ENCODE measurements around the gene FAM24A.
"Not testable (repeated sequence)": the region's sequence is repeated elsewhere in the genome, so short reads cannot be mapped to it uniquely, and the experiment has no call there.

Gene FAM24A

GRCh38 chr10:122882766-122883165, 27.6 kb upstream of the FAM24A start:
- Mint-ChIP-seq H3K4me3 (peak overlapping the region; percentile 31), H3K4me1 (peaks cover 42% of the 10 kb centered on the region)

DNA sequence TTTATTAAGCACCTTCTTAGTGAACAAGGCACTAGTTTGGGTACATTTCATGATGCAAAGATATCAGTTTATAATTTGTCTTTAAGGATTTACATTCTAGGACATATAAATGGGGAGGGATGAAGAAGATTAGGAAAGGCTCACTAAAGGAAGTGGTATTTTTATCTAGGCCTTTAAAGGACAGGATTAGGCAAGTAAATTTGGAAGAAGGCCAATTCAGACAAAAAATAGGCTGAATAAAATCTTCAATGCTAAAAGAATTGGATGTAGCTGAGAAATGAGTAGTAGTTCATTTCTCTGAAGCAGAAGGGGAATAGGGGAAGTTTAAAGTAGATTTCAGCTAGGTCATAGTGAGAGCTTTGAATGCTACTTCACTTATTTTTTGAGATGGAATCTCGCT, 26.2 kb upstream of the FAM24A start:
- ATAC-seq (no peak), DNase-seq (no peak)
- Mint-ChIP-seq H3K27me3 (peaks cover 3% of the 10 kb centered on the region), H3K27ac (no peak overlapping the region), H3K4me3 (no peak overlapping the region), H3K36me3 (ENCODE audit: low read depth) (peaks cover 30% of the 10 kb centered on the region), H3K4me1 (peaks cover 30% of the 10 kb centered on the region), H3K9me3 (no peaks in the 10 kb centered on the region)

More at GRCh38 chr10:122882766-122883165, 27.6 kb upstream of the FAM24A start:
- no peak for DNase-seq
- peak; percentile 41 for ATAC-seq
- H3K27me3 Mint-ChIP-seq: peaks cover 3% of the 10 kb centered on the region
- H3K36me3 Mint-ChIP-seq (ENCODE audit: low read depth): peaks cover 37% of the 10 kb centered on the region
- H3K27ac Mint-ChIP-seq: peak overlapping the region; percentile 44
- no peaks in the 10 kb centered on the region for H3K9me3 Mint-ChIP-seq

GRCh38 chr10:122894261-122894944, 16.0 kb upstream of the FAM24A start:
- Mint-ChIP-seq H3K4me3 (no peak overlapping the region), H3K36me3 (ENCODE audit: low read depth) (peaks cover 15% of the 10 kb centered on the region), H3K9me3 (no peaks in the 10 kb centered on the region), H3K4me1 (peaks cover 3% of the 10 kb centered on the region), H3K27ac (no peak overlapping the region), H3K27me3 (no peaks in the 10 kb centered on the region)
- no peak for ATAC-seq
- no peak for DNase-seq

DNA sequence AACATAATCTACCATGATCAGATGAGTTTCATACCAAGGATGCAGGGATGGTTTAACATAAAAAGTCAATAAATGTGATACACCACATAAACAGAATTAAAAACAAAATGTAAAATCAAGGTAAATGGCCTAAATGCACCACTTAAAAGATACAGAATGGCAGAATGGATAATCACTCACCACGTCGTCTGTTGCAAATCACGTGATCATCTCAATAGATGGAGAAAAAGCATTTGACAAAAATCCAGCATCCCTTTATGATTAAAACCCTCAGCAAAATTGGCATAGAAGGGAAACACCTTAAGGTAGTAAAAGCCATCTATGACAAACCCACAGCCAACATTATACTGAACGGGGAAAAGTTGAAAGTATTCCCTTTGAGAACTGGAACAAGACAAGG, 6.5 kb upstream of the FAM24A start:
- H3K27me3 Mint-ChIP-seq: peaks cover 38% of the 10 kb centered on the region
- not testable (repeated sequence) for H3K4me3 Mint-ChIP-seq; H3K4me1 Mint-ChIP-seq; H3K36me3 Mint-ChIP-seq (ENCODE audit: low read depth); DNase-seq; ATAC-seq; H3K27ac Mint-ChIP-seq
- peaks cover 23% of the 10 kb centered on the region for H3K9me3 Mint-ChIP-seq

GRCh38 chr10:122911889-122912484, 1.6 kb downstream of the FAM24A start:
- ATAC-seq: no peak

DNA sequence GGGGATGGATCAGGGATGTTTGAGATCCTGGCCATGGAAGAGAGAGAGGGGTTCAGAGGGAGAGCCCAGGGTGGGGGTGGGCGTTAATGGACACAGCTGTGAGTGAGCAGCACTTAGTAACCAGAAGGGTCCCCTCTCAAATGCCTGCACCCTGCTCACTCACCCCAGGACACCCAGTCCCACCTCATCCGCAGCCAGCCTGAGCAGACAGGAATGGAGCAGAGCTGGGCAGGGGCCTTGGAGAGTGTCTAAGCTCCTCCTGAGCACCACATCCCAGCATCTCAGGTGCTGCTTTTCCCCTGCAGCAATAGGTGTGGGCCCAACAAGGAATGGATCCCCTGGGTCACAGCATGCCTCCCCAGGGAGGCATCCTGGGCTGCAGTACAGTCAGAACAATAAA, 5.3 kb downstream of the FAM24A start:
- no peak for ATAC-seq

More at GRCh38 chr10:122911889-122912484, 1.6 kb downstream of the FAM24A start:
- no peaks in the 10 kb centered on the region for H3K4me1 Mint-ChIP-seq
- no peak overlapping the region for H3K27ac Mint-ChIP-seq
- H3K36me3 Mint-ChIP-seq (ENCODE audit: low read depth): no peaks in the 10 kb centered on the region
- H3K4me3 Mint-ChIP-seq: no peak overlapping the region
- peaks cover 8% of the 10 kb centered on the region for H3K27me3 Mint-ChIP-seq
- H3K9me3 Mint-ChIP-seq: no peaks in the 10 kb centered on the region
- DNase-seq: peak; percentile 65

GRCh38 chr10:122930140-122930539, 19.7 kb downstream of the FAM24A start:
- H3K27ac Mint-ChIP-seq: no peak overlapping the region
- no peaks in the 10 kb centered on the region for H3K27me3 Mint-ChIP-seq
- DNase-seq (no peak), ATAC-seq (no peak)
- H3K9me3 Mint-ChIP-seq: no peaks in the 10 kb centered on the region
- H3K36me3 Mint-ChIP-seq (ENCODE audit: low read depth): peaks cover 17% of the 10 kb centered on the region
- no peak overlapping the region for H3K4me3 Mint-ChIP-seq
- H3K4me1 Mint-ChIP-seq: peaks cover 1% of the 10 kb centered on the region

More for the DNA sequence above, 5.3 kb downstream of the FAM24A start:
- Mint-ChIP-seq H3K36me3 (ENCODE audit: low read depth) (no peaks in the 10 kb centered on the region), H3K4me1 (no peaks in the 10 kb centered on the region), H3K4me3 (no peak overlapping the region), H3K27me3 (peaks cover 2% of the 10 kb centered on the region), H3K27ac (no peak overlapping the region), H3K9me3 (no peaks in the 10 kb centered on the region)
- no peak for DNase-seq

GRCh38 chr10:122931088-122931906, 20.9 kb downstream of the FAM24A start:
- no peak overlapping the region for H3K27ac Mint-ChIP-seq
- ATAC-seq (no peak), DNase-seq (no peak)
- peaks cover 22% of the 10 kb centered on the region for H3K36me3 Mint-ChIP-seq (ENCODE audit: low read depth)
- peaks cover 1% of the 10 kb centered on the region for H3K4me1 Mint-ChIP-seq
- no peaks in the 10 kb centered on the region for H3K27me3 Mint-ChIP-seq
- H3K9me3 Mint-ChIP-seq: no peaks in the 10 kb centered on the region
- H3K4me3 Mint-ChIP-seq: no peak overlapping the region

DNA sequence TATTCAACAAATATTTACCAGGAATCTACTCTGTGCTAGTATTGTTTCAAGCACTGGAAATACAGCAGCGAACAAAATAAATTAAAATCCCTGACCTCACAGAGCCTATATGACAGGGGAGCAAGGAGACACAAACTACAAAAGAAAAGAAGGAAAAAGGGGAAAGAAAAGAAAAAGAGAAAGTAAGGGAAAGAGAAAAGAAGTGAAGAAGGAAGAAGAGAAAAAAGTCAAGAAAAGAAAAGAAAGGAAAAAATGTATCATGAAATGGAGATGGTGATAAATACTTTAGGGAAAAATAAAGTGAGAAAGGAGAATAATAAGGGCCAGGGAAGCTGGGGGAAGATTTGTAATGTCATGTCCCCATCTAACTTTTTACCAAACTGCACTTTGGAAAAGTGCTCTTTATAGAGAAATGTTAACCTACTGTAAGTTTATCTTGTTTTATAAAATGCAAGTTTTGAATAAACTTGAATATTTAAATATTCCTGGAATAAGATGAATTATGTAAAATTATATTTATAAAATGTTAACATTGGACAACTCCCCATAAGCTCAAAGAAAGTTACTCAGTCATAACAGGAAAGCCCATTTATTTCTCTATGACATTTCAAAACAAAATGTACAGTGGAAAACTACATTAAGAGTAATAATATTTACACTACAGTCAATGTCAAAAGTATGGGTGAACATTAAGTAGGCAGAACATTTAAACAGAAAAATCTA, 28.9 kb downstream of the FAM24A start:
- Mint-ChIP-seq H3K27me3 (no peaks in the 10 kb centered on the region), H3K4me3 (no peak overlapping the region), H3K27ac (no peak overlapping the region), H3K4me1 (peaks cover 2% of the 10 kb centered on the region), H3K36me3 (ENCODE audit: low read depth) (peaks cover 47% of the 10 kb centered on the region), H3K9me3 (no peaks in the 10 kb centered on the region)
- ATAC-seq: no peak
- DNase-seq: no peak

GRCh38 chr10:122939856-122940543, 29.6 kb downstream of the FAM24A start:
- Mint-ChIP-seq H3K4me1 (peaks cover 2% of the 10 kb centered on the region), H3K4me3 (no peak overlapping the region), H3K9me3 (no peaks in the 10 kb centered on the region), H3K36me3 (ENCODE audit: low read depth) (peaks cover 45% of the 10 kb centered on the region), H3K27ac (no peak overlapping the region), H3K27me3 (no peaks in the 10 kb centered on the region)
- no peak for ATAC-seq
- DNase-seq: no peak

- DNase-seq: no peak
- H3K27ac Mint-ChIP-seq: no peak overlapping the region
- H3K4me1 Mint-ChIP-seq: peaks cover 21% of the 10 kb centered on the region
- no peak for ATAC-seq
- peaks cover 50% of the 10 kb centered on the region for H3K36me3 Mint-ChIP-seq (ENCODE audit: low read depth)
- peaks cover 3% of the 10 kb centered on the region for H3K27me3 Mint-ChIP-seq
- no peaks in the 10 kb centered on the region for H3K9me3 Mint-ChIP-seq
- no peak overlapping the region for H3K4me3 Mint-ChIP-seq
Measured at GRCh38 chr10:122949296-122949695, 38.9 kb downstream of the FAM24A start.

GRCh38 chr10:122953902-122954730, 43.7 kb downstream of the FAM24A start, which contains the start of gene C10orf88:
Gene C10orf88 (minus strand): TSS chr10:122954227. CDS start chr10:122954178, 49 bp downstream.
- DNase-seq (peak; percentile 97), ATAC-seq (peak; percentile 100)
- H3K4me1 Mint-ChIP-seq: peaks cover 32% of the 10 kb centered on the region
- H3K27ac Mint-ChIP-seq: peak within 1 kb of the TSS; percentile 97
- H3K27me3 Mint-ChIP-seq: peaks cover 6% of the 10 kb centered on the region
- peaks cover 9% of the 10 kb centered on the region for H3K9me3 Mint-ChIP-seq
- H3K4me3 Mint-ChIP-seq: peak within 1 kb of the TSS; percentile 86
- peaks cover 27% of the 10 kb centered on the region for H3K36me3 Mint-ChIP-seq (ENCODE audit: low read depth)

- no peak for DNase-seq
- ATAC-seq: no peak
- peaks cover 21% of the 10 kb centered on the region for H3K36me3 Mint-ChIP-seq (ENCODE audit: low read depth)
- H3K27ac Mint-ChIP-seq: peak overlapping the region; percentile 97
- H3K27me3 Mint-ChIP-seq: peaks cover 6% of the 10 kb centered on the region
- peaks cover 32% of the 10 kb centered on the region for H3K4me1 Mint-ChIP-seq
- H3K9me3 Mint-ChIP-seq: peaks cover 9% of the 10 kb centered on the region
- peak overlapping the region; percentile 86 for H3K4me3 Mint-ChIP-seq
Measured at GRCh38 chr10:122954731-122955050, 44.3 kb downstream of the FAM24A start.

All from activated naive CD8-positive, alpha-beta T cell treated with anti-CD3 and anti-CD28 coated beads, Interleukin-2, amount 50 U/mL, for 24 hours (primary cell).